GM21528 (cell line): ENCODE data around the gene SLC2A1.

ENCODE experiments used
- ATAC-seq: cut with Tn5 transposase; IDR thresholded peaks from one replicate; pipeline ENCODE4 v1.9.1; 2021; ENCODE audit warnings: mild to moderate bottlenecking, moderate library complexity; ENCODE audit not compliant: unreplicated experiment, low FRiP score

SLC2A1 gene

GRCh38 chr1:42981255-42981805 lies 22.7 kb upstream of the SLC2A1 start:
- no peak for ATAC-seq

- no peak for ATAC-seq
Measured at GRCh38 chr1:42979896-42980800, 21.5 kb upstream of the SLC2A1 start.

- no peak for ATAC-seq
Measured at GRCh38 chr1:42979036-42979430, 20.4 kb upstream of the SLC2A1 start.

GRCh38 chr1:42978317-42979035 lies 19.8 kb upstream of the SLC2A1 start:
- no peak for ATAC-seq

- ATAC-seq: no peak
Measured at GRCh38 chr1:42977653-42978052, 19.0 kb upstream of the SLC2A1 start.

- no peak for ATAC-seq
Measured at GRCh38 chr1:42975561-42976225, 17.0 kb upstream of the SLC2A1 start.

- ATAC-seq: no peak
Measured at GRCh38 chr1:42974767-42975437, 16.2 kb upstream of the SLC2A1 start.

- no peak for ATAC-seq
Measured at GRCh38 chr1:42973799-42974198, 15.1 kb upstream of the SLC2A1 start.

GRCh38 chr1:42973286-42973685 lies 14.6 kb upstream of the SLC2A1 start:
- ATAC-seq: no peak

- no peak for ATAC-seq
Measured at GRCh38 chr1:42971841-42972291, 13.2 kb upstream of the SLC2A1 start.

- no peak for ATAC-seq
Measured at GRCh38 chr1:42970143-42970542, 11.5 kb upstream of the SLC2A1 start.

GRCh38 chr1:42968654-42969053 lies 10.0 kb upstream of the SLC2A1 start:
- ATAC-seq: no peak

- ATAC-seq: no peak
Measured at GRCh38 chr1:42966688-42967612, 8.3 kb upstream of the SLC2A1 start.

- no peak for ATAC-seq
Measured at GRCh38 chr1:42965378-42965777, 6.7 kb upstream of the SLC2A1 start.

GRCh38 chr1:42964044-42964812 lies 5.6 kb upstream of the SLC2A1 start:
- ATAC-seq: no peak

- no peak for ATAC-seq
Measured at GRCh38 chr1:42963378-42964043, 4.8 kb upstream of the SLC2A1 start.

- no peak for ATAC-seq
Measured at GRCh38 chr1:42962641-42963377, 4.1 kb upstream of the SLC2A1 start.
